ENCODE results near the gene POLR2A.
"Not testable (repeated sequence)": the region's sequence is repeated elsewhere in the genome, so short reads cannot be mapped to it uniquely, and the experiment has no call there.

Gene POLR2A

DNA sequence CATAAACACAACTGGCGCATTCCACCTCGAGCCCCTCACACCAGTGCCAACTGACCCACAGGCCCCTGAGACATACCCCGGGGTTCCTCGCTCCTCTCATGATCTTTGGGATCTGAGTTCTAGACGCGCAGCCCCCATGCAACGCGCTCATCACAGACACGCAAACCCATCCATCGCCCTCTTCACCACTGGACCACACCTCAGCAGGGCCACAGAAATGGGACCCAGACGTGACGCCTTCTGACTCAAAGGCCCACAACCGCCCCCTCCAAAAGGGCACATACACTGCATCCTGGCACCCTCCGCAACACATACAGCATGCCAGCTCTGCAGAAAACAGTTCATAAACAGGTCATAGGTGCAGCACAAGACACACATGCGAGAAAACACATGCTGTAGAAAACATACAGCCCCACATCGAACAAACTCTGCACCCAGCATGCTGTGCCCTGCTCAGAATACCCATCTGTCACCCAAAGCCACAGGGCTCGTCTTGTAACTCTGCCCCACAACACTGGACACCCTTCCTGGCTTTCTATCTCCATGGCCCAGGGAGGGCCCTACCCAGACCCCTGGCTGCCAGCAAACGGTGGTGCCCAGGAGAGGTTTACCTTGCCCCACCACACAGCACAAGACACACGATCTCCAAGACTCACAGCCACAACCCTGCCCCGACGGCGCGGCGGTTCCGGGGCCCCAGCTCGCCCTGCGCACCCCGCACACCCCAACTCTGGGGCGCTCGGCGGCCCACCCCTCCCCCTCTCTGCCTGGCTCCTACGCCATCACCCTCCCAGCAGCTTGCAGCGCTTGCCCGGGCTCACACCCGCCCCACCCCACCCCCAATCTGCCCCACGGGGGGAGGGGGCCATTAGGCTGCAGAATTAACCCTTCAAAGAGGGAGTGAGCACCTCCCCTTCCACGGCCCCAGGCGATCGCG, 5.6 kb upstream of the POLR2A start:
- DNase-seq (ENCODE audit: low read depth in 3 of 3) = peak in 1 of 3 donors; percentile 49

DNA sequence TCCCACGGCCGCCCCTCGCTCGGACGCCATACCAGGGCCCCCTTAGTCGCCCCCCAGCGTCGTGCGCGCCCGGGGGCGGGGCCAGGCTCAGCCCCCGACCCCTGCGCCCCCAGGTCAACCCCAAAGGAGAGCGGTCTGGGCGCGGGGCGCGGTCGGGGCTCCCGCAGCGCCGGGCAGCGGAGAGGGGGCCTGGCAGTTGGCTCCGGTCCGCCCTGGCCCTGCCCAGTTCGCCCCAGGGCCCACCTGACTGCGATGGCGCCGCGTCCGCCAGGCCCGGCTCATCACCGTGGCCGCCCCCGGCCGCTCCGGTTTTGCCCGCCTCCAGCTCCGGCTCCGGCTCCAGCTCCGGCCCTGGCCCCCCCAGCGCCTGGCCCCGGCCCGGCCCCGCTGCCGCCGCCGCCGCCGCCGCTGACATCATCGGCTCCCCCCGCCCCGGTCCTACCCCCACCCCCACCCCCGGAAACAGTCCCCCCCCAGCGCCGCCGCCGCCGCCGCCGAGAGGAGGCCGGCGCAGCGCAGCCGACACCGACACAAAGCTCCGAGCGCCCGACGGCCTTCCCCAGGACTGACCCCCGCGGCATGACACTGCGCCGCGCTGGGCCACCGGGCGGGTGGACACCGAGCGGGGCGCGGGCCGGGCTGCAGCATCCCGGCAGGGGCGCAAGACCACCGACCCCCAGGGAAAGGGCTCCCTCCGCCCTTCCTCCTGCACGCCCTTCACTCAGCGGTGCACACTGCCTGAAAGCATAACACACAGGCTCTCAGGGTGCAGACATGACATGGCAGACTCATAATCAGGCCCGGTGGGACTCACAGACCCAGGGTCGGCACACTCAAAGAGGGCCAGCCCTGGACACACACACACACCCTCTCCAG, 4.7 kb upstream of the POLR2A start, which contains the start of gene ZBTB4:
Gene ZBTB4 (minus strand): TSS at position 419 of the 876 bp plus-strand sequence. CDS start 12,830 bp downstream, outside the sequence.
- peak in 1 of 3 donors; percentile 52 for DNase-seq (ENCODE audit: low read depth in 3 of 3)

DNA sequence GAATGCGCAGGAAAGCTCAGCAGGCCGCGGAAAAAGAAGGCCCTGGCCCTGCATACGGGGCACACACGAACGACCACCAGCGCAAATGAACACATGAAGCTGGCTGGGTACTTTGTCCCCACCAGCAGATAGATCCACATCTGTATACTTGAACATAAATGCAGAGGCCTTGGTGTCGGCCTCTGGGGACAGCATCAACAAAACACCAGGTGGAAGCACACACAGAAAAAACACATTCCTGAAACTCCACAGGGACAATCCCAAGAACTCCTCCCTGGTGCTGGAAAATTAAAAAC, 4.1 kb upstream of the POLR2A start:
- DNase-seq (ENCODE audit: low read depth in 3 of 3) = no peak

DNA sequence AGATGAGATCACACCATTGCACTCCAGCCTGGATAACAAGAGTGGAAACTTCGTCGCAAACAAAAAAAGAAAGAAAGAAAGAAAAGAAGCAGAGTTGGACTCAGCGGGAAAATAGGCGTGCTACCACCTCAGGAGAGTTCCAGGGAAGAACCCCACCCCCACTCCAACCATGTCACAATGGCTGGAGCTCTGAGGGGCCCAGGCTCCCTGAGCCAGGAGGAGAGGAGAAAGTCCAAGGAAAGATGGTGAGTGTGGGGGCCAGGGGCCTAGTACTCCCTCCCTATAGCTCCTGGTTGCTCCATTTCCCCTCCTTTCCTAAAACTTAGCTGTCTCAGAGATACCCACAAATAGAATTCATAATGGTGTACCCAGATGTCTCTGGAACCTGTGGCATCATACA, 2.9 kb upstream of the POLR2A start, which contains the start of gene SLC35G6:
Gene SLC35G6 (plus strand): TSS at position 172 of the 400 bp plus-strand sequence. CDS start 71 bp downstream, at position 243.
- not testable (repeated sequence) for DNase-seq (ENCODE audit: low read depth in 3 of 3)

DNA sequence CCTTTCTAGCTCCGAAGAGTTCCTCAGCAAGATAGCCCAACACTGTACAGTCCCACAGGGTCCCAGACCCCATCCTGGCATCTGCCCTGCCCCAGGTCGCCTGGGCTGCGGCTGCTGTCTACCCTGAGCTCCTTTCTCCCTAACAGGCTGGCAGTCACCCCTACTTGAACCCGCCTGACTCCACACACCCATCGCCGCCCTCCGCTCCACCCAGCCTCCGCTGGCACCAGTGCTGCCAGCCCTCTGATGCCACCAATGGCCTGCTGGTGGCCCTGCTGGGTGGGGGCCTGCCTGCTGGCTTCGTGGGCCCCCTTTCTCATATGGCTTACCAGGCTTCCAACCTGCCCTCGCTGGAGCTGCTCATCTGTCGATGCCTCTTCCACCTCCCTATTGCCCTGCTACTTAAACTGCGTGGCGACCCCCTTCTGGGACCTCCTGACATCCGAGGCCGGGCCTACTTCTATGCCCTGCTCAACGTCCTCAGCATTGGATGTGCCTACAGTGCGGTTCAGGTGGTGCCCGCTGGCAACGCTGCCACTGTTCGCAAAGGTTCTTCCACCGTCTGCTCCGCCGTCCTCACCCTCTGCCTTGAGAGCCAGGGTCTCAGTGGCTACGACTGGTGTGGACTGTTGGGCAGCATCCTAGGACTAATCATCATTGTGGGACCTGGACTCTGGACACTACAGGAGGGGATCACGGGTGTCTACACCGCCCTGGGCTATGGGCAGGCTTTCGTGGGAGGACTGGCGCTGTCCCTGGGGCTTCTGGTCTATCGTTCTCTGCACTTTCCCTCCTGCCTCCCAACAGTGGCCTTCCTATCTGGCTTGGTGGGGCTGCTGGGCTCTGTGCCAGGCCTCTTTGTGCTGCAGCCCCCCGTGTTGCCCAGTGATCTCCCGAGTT, 2.1 kb upstream of the POLR2A start:
- DNase-seq (ENCODE audit: low read depth in 3 of 3) = not testable (repeated sequence)

DNA sequence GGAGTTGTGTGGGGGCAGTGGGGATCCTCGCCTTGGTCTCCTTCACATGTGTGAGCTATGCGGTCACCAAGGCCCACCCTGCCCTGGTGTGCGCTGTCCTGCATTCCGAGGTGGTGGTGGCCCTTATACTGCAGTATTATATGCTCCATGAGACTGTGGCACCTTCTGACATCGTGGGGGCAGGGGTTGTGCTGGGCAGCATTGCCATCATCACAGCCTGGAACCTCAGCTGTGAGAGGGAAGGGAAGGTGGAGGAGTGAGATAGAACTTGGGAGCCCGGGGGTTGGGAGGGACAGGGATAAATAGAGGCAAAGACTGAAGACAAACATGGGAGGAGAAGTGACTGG, 1.5 kb upstream of the POLR2A start:
- DNase-seq (ENCODE audit: low read depth in 3 of 3) = not testable (repeated sequence)

DNA sequence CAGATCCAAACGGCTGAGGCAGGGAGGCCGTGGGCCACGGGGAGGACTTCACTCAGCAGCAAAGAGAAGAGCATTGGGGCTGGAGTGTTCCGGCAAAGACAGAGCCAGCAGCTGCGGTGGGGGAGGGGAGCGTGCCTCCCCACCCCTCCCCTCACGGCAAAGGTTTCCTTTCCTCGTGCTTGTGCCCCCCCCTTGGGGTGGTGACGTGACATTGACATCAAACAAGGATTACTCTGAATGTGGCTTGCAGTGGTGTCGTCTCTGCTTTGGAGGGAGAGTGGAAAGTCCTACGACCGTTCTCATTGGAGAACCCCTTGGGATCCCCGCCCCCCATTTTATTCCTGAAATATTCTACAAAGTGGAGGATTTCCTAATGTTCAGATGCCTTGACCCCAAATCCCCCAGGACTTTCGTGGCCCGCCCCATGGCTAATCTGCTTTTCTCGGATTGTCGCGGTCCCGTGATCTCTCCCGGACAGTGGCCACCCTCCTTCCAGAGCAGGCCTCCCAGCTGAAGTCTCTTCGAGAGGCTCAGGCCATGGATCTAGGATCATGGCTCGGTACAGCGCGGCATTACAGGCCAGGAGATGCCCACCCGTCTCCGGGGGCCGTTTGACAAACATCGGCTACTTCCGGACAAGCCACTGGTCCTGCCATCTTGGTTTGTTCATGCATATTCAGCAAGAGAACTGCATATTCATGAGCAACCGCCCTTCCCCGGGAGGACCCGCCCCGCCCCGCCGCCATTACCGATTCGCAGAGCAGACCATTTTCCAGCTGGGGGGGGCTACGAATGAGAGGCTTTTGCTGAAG, 705 bp upstream of the POLR2A start:
- peak; percentile 86 to 95 (median 87) for DNase-seq (ENCODE audit: low read depth in 3 of 3)

DNA sequence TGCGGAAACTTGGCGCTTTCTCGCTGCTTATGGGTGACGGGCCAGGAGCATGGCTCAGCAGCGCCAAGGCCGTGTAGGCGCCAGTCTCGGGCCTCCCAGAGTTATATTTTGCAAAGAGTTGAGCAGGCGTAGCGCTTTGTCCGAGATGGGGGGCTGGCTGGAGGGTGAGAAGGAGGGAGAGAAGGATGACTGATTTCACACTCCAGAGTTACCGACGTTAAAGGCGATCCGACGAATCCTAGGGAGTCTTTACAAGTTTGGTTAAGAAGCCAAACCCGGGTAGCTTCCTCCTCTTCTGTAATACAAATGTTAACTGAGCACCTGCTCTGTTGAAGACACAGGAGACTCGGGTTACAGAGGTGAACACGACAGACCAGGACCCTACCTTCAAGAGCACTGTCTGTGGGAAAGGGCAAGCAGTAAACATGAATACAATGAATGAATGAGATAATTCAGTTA, 782 bp downstream of the POLR2A start:
- DNase-seq (ENCODE audit: low read depth in 3 of 3) = no peak

DNA sequence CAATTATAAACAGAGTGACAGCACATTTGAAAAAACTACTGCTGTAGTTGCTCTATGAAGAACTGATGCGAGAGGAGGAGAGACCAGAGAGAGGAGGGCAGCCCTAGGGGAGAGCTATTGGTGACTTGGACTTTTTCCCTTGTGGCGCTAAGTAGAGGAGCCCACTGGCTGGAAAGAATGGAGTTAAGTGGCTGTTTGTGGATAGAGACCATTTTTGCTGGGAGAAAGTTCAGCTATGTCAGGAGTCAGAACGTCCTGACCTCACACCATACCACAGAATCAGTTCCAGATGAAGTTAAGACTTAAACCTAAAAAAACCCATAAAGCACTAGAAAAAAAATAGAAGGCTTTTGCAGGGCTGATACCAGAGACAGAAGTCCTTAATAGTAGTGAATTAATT, 2.0 kb downstream of the POLR2A start:
- no peak for DNase-seq (ENCODE audit: low read depth in 3 of 3)

DNA sequence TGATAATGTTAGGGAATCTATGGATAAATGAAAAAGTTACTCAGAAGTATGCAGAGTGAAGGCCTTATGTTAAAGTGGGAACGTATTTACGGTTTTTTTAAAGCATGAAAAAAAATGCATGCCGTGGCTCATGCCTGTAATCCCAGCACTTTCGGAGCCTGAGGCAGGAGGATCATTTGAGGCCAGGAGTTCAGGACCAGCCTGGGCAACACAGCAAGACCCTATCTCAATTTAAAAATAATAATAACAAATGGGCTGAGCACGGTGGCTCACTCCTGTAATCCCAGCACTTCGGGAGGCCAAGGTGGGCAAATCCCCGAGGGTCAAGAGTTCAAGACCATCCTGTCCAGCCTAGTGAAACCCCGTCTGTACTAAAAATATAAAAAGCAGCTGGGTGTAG, 6.0 kb downstream of the POLR2A start:
- no peak for DNase-seq (ENCODE audit: low read depth in 3 of 3)

DNA sequence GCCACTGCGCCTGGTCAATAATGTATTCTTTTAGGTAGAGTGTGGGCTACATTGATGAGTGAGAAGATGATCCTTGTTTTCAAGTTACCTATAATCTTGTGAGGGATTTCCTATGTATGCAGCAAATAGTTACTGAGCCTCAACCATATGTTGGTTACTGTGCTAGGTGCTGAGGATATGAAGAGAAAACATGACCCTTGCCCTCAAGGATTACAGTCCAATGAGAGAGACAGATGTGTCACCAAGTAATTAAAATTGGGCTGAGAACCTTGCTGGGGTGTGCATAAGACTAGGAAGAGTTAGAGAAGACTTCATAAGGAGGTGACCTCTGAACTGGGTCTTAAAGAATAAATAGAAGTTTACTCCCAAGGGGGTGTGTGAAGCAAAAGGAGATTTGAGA, 7.4 kb downstream of the POLR2A start:
- no peak for DNase-seq (ENCODE audit: low read depth in 3 of 3)

DNA sequence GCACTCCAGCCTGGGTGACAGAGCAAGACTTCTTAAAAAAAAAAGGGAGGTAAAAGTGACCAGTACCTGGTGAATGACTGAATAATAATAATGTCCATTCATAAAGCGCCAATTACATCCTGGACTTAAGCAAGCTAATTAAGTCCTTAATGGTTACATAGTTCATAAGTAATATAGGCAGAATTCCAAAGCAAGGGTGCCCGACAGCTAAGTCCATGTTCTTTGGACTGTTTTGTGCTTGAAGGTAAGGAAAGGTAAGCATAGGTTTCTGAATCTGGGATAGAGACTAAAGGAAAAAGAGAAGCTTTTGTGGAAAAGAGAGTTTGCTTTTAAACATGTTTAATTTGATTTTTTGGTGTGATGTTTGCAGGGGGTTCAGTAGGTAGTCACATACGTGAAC, 9.8 kb downstream of the POLR2A start:
- DNase-seq (ENCODE audit: low read depth in 3 of 3) = no peak

DNA sequence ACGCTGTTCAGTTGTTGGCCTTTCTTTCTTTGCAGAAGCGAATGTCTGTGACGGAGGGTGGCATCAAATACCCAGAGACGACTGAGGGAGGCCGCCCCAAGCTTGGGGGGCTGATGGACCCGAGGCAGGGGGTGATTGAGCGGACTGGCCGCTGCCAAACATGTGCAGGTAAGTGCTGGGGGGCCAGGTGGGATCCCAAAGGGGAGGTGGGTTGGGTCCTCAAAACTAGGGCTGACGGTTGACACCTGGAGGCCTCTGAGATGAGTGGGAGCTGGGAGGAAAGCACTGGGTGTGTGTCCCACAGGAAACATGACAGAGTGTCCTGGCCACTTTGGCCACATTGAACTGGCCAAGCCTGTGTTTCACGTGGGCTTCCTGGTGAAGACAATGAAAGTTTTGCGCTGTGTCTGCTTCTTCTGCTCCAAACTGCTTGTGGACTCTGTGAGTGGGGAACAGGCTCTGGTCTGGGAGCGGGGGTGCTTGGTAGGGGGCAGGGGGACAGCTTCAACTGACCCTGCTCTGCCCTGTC, 11.8 kb downstream of the POLR2A start:
- no peak for DNase-seq (ENCODE audit: low read depth in 3 of 3)

DNA sequence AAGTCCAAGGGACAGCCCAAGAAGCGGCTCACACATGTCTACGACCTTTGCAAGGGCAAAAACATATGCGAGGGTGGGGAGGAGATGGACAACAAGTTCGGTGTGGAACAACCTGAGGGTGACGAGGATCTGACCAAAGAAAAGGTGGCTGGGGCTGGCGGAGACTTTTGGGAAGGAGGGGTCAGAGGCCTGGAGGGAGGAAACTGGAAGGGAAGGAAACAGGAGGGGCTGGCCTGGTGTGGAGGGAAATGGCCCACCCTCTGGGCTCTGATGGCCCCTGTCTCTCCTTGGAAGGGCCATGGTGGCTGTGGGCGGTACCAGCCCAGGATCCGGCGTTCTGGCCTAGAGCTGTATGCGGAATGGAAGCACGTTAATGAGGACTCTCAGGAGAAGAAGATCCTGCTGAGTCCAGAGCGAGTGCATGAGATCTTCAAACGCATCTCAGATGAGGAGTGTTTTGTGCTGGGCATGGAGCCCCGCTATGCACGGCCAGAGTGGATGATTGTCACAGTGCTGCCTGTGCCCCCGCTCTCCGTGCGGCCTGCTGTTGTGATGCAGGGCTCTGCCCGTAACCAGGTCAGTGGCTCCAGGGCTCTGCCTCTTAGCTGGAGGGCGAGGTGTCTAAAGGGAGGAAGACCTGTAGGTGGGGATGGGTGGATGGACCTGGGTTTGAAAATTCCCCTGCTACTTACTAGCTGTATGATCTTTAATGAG, 12.5 kb downstream of the POLR2A start:
- DNase-seq (ENCODE audit: low read depth in 3 of 3) = no peak

DNA sequence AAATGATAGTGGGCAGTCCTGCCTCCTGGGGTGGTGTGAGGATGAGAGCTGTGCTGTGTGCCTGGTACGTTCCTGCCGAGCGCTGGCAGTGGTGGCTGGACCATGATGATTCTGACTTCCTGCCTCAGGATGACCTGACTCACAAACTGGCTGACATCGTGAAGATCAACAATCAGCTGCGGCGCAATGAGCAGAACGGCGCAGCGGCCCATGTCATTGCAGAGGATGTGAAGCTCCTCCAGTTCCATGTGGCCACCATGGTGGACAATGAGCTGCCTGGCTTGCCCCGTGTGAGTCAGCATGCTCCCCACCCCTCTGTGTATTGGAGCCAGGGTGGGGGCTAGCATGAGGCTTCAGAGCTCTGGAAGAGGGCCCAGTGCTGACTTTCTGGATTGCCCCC, 13.1 kb downstream of the POLR2A start:
- DNase-seq (ENCODE audit: low read depth in 3 of 3) = no peak

DNA sequence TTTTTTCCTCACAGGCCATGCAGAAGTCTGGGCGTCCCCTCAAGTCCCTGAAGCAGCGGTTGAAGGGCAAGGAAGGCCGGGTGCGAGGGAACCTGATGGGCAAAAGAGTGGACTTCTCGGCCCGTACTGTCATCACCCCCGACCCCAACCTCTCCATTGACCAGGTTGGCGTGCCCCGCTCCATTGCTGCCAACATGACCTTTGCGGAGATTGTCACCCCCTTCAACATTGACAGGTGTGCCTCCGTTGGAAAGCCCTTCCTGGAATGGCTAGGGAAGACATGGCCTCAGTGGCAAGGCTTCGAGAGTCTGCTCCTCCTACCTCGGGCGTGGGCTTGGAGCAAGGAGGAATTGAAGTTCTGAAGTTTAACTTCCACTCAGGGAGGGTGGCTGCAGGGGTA, 13.5 kb downstream of the POLR2A start:
- DNase-seq (ENCODE audit: low read depth in 3 of 3) = no peak

DNA sequence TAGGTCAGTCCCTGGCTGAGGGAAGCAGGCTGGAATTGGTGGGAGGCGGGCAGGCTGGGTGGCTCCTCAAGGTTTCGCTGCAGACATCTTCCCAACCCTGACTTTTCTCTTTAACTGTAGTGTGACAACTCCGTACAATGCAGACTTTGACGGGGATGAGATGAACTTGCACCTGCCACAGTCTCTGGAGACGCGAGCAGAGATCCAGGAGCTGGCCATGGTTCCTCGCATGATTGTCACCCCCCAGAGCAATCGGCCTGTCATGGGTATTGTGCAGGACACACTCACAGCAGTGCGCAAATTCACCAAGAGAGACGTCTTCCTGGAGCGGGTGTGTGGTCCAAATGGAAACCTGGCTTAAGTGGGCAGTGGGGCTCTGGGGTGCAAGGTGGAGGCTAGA, 15.0 kb downstream of the POLR2A start:
- no peak for DNase-seq (ENCODE audit: low read depth in 3 of 3)

DNA sequence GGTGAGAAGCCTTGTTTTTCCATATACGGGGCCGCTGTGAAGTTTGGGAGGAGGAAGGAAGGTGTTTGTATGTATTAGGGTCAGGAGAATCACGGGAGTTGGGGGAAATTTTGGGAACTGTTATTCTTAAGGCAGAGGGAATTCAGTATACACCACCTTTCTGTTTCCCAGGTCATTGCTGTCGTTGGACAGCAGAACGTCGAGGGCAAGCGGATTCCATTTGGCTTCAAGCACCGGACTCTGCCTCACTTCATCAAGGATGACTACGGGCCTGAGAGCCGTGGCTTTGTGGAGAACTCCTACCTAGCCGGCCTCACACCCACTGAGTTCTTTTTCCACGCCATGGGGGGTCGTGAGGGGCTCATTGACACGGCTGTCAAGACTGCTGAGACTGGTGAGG, 17.6 kb downstream of the POLR2A start:
- no peak for DNase-seq (ENCODE audit: low read depth in 3 of 3)

DNA sequence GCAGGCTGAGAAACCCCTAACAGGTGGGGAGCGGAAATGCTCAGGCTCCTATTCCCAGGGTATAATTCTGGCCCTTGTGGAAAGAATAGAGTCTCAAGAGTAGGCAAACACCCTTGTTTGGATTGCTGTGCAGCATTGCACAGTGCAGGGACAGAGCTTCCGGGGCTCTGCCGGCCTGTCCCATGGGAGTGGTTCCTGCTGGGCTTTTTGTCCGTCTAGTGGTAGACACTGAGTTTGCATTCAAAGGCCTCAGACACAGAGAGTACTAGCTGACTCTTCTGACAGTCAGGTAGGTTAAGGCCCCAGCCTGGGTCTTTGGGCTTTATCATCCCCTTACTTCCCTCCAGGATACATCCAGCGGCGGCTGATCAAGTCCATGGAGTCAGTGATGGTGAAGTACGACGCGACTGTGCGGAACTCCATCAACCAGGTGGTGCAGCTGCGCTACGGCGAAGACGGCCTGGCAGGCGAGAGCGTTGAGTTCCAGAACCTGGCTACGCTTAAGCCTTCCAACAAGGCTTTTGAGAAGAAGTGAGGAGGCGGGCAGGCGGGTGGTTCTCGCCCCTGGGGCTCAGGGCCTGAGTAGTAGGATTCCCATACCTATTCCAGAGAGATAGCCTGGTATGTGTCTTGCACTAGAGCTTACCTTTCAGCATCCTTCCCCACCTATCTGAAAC, 18.1 kb downstream of the POLR2A start:
- no peak for DNase-seq (ENCODE audit: low read depth in 3 of 3)
